ENCODE measurements around the gene IL1RAPL1.

IL1RAPL1 gene

GRCh38 chrX:29143356-29143755 is 556.1 kb downstream of the IL1RAPL1 start:
- DNase-seq, result no peak

- DNase-seq, result no peak
Observed at GRCh38 chrX:29143756-29144155, 556.5 kb downstream of the IL1RAPL1 start.

- no peak for DNase-seq
Observed at GRCh38 chrX:29145316-29145715, 558.1 kb downstream of the IL1RAPL1 start.

- DNase-seq, result no peak
Observed at GRCh38 chrX:29148511-29148910, 561.3 kb downstream of the IL1RAPL1 start.

- no peak for DNase-seq
Observed at GRCh38 chrX:29155286-29155685, 568.0 kb downstream of the IL1RAPL1 start.

GRCh38 chrX:29172880-29173279 is 585.6 kb downstream of the IL1RAPL1 start:
- no peak for DNase-seq

- no peak for DNase-seq
Observed at GRCh38 chrX:29187264-29187663, 600.0 kb downstream of the IL1RAPL1 start.

GRCh38 chrX:29196501-29196900 is 609.3 kb downstream of the IL1RAPL1 start:
- DNase-seq, result no peak

GRCh38 chrX:29215251-29215650 is 628.0 kb downstream of the IL1RAPL1 start:
- DNase-seq, result no peak

- no peak for DNase-seq
Observed at GRCh38 chrX:29225670-29226069, 638.4 kb downstream of the IL1RAPL1 start.

GRCh38 chrX:29229802-29230201 is 642.6 kb downstream of the IL1RAPL1 start:
- no peak for DNase-seq

GRCh38 chrX:29231800-29232199 is 644.6 kb downstream of the IL1RAPL1 start:
- DNase-seq, result no peak

GRCh38 chrX:29233592-29234183 is 646.4 kb downstream of the IL1RAPL1 start:
- DNase-seq, result no peak

GRCh38 chrX:29237972-29238371 is 650.7 kb downstream of the IL1RAPL1 start:
- DNase-seq, result no peak

GRCh38 chrX:29241809-29242208 is 654.6 kb downstream of the IL1RAPL1 start:
- no peak for DNase-seq

- no peak for DNase-seq
Observed at GRCh38 chrX:29242856-29243255, 655.6 kb downstream of the IL1RAPL1 start.

- DNase-seq, result no peak
Observed at GRCh38 chrX:29243942-29244341, 656.7 kb downstream of the IL1RAPL1 start.

GRCh38 chrX:29254515-29254914 is 667.3 kb downstream of the IL1RAPL1 start:
- no peak for DNase-seq

GRCh38 chrX:29257521-29257920 is 670.3 kb downstream of the IL1RAPL1 start:
- no peak for DNase-seq

GRCh38 chrX:29269390-29269789 is 682.1 kb downstream of the IL1RAPL1 start:
- DNase-seq, result no peak

GRCh38 chrX:29274517-29274916 is 687.3 kb downstream of the IL1RAPL1 start:
- DNase-seq, result no peak

- no peak for DNase-seq
Observed at GRCh38 chrX:29275928-29276327, 688.7 kb downstream of the IL1RAPL1 start.

- DNase-seq, result no peak
Observed at GRCh38 chrX:29281078-29281742, 694.0 kb downstream of the IL1RAPL1 start.

- DNase-seq, result no peak
Observed at GRCh38 chrX:29285664-29286063, 698.4 kb downstream of the IL1RAPL1 start.
